T-cell (primary cell): ENCODE data around the gene PRKAG3. TPM values are rescaled to one million over a fixed set of nuclear protein-coding genes. Genes with fewer than 3 reads are reported as not detected.

Experiments
- ATAC-seq, 4 experiments: fragments of 200-7000 bp in 3 of 4; fragments of 150-1000 bp in 1 of 4; cut with Tn5 transposase; replicated peaks in 1 of 4; 1 replicate in 3 of 4; 2 replicates in 1 of 4; pipeline ENCODE4 v1.10.0; 2021; ENCODE audit warnings: moderate library complexity in 3 of 4, mild to moderate bottlenecking in 2 of 4, moderate number of reproducible peaks in 1 of 4
- CTCF ChIA-PET, 2 donors: fragments of 300-600 bp; sonication (Branson Sonifier 250); formaldehyde crosslinking; loops; one replicate each; lab custom pipeline; 2022; ENCODE audit warnings: antibody characterized with exemption in 2 of 2; lab: Charles Lee
- POLR2A ChIA-PET, 2 donors: fragments of 300-600 bp; sonication (Branson Sonifier 250); formaldehyde crosslinking; loops; one replicate each; lab custom pipeline; 2022; ENCODE audit warnings: antibody characterized with exemption in 2 of 2; lab: Charles Lee
- DNase-seq, 35 experiments: peaks; one replicate each; pipeline versions ENCODE4 v3.0.0 to v3.0.0-alpha.2; 2013 to 2023
- H3K27ac ChIP-seq: one replicate; pipeline ENCODE4 v1.5.1; 2013; ENCODE audit warnings: low read length
- H3K27me3 ChIP-seq, 2 experiments: replicated peaks in 1 of 2; 1 replicate in 1 of 2; 2 replicates in 1 of 2; pipeline versions ENCODE4 v1.6.1 to v1.7.0; 2013; ENCODE audit warnings: low read length in 1 of 2, mixed read lengths in 1 of 2; ENCODE audit not compliant: control insufficient read depth in 2 of 2, insufficient read depth in 2 of 2; ENCODE audit errors: extremely low read depth in 1 of 2
- H3K36me3 ChIP-seq, 2 donors: 1 replicate in 1 of 2; 2 replicates in 1 of 2; pipeline versions ENCODE4 v1.6.1 to v1.7.0; 2013; ENCODE audit warnings: low read length in 1 of 2; ENCODE audit not compliant: control insufficient read depth in 2 of 2, insufficient read depth in 1 of 2; ENCODE audit errors: extremely low read depth in 1 of 2
- H3K4me1 ChIP-seq, 2 experiments: 1 replicate in 1 of 2; 2 replicates in 1 of 2; pipeline versions ENCODE4 v1.6.1 to v1.7.0; 2013; ENCODE audit warnings: low read length in 2 of 2, mixed read lengths in 1 of 2; ENCODE audit not compliant: insufficient read depth in 2 of 2, control insufficient read depth in 1 of 2; ENCODE audit errors: extremely low read depth in 1 of 2
- H3K4me3 ChIP-seq, 2 donors: 1 replicate in 1 of 2; 2 replicates in 1 of 2; pipeline versions ENCODE4 v1.5.1 to v1.7.0; 2013; ENCODE audit warnings: mild to moderate bottlenecking in 2 of 2, low read length in 1 of 2, moderate library complexity in 1 of 2; ENCODE audit not compliant: control insufficient read depth in 1 of 2; ENCODE audit errors: extremely low read depth in 1 of 2
- H3K9me3 ChIP-seq: 2 replicates; pipeline ENCODE4 v1.7.0; 2013
- H3K27ac Mint-ChIP-seq, 2 donors: one replicate each; pipeline ENCODE4 v1.8.0; 2020 to 2021; ENCODE audit warnings: mild to moderate bottlenecking in 2 of 2, mixed read lengths in 2 of 2
- H3K27me3 Mint-ChIP-seq, 2 donors: one replicate each; pipeline ENCODE4 v1.8.0; 2021 to 2022; ENCODE audit warnings: mixed read lengths in 2 of 2
- H3K36me3 Mint-ChIP-seq: one replicate; pipeline ENCODE4 v1.8.0; 2021; ENCODE audit warnings: mixed read lengths
- H3K4me1 Mint-ChIP-seq, 3 donors: one replicate each; pipeline ENCODE4 v1.8.0; 2020 to 2022; ENCODE audit warnings: mixed read lengths in 3 of 3, mild to moderate bottlenecking in 1 of 3
- H3K4me3 Mint-ChIP-seq, 3 donors: one replicate each; pipeline ENCODE4 v1.8.0; 2020 to 2022; ENCODE audit warnings: mild to moderate bottlenecking in 3 of 3, mixed read lengths in 3 of 3, moderate library complexity in 3 of 3
- H3K9me3 Mint-ChIP-seq, 3 donors: one replicate each; pipeline ENCODE4 v1.8.0; 2020 to 2022; ENCODE audit warnings: mixed read lengths in 3 of 3
- WGBS: methylation state at CpG from one replicate; pipeline ENCODE4 v1.1.5; 2013; ENCODE audit warnings: missing lambda C conversion rate; ENCODE audit not compliant: insufficient coverage; 5-methylcytosine and 5-hydroxymethylcytosine counted together
- total RNA-seq, 35 experiments: library from RNA in 6 of 35; stranded (reverse) in 6 of 35; fragments of 120-200 nt in 1 of 35; gene quantifications; one replicate each; pipeline versions ENCODE4 v1.2.1 to v1.2.4 and lab custom pipeline; 2013 to 2026

The PRKAG3 gene
- total RNA-seq, 5 donors from 2014 or later (not counting 1 experiment from before 2014, with no cell fraction given) = not detected

DNA sequence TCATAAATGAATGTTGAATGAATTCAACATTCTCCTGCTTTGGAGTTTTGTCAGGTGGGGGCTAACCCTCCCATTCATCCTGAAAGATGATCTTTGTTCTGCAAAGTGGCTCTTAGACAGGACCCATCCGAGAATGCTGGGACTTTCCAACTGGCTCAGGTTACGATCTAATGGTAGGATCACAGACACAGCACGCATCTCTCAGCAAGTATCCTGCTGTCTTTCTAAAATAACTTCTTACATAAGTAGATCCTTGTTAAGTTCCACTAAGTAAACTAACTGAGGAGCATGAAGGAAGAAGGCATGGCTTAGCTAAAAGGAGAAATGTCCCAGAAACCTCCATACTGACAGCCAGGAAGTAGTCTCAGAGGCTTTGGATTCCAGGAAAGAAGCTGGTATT lies 26.0 kb downstream of the PRKAG3 start:
- DNase-seq = no peak
- Mint-ChIP-seq H3K9me3 (peaks cover 4 to 13% (median 6%) of the 10 kb centered on the region in 3 donors), H3K4me3 (no peak overlapping the region), H3K27ac (no peak overlapping the region), H3K4me1 (peaks cover 5% of the 10 kb centered on the region in 3 donors), H3K36me3 (no peaks in the 10 kb centered on the region), H3K27me3 (peaks cover 18 to 19% of the 10 kb centered on the region in 2 donors)
- Histone ChIP-seq H3K36me3 (no peaks in the 10 kb centered on the region), H3K27me3 (peaks cover 0 to 15% of the 10 kb centered on the region in 2 experiments), H3K4me1 (peaks cover 0 to 13% of the 10 kb centered on the region in 2 experiments), H3K9me3 (no peaks in the 10 kb centered on the region), H3K4me3 (no peak overlapping the region), H3K27ac (no peak overlapping the region)
- WGBS = 60% methylated on average over 1 of the region's 3 CpGs
- CTCF ChIA-PET = no interaction called here
- ATAC-seq = no peak
- POLR2A ChIA-PET = no interaction called here

DNA sequence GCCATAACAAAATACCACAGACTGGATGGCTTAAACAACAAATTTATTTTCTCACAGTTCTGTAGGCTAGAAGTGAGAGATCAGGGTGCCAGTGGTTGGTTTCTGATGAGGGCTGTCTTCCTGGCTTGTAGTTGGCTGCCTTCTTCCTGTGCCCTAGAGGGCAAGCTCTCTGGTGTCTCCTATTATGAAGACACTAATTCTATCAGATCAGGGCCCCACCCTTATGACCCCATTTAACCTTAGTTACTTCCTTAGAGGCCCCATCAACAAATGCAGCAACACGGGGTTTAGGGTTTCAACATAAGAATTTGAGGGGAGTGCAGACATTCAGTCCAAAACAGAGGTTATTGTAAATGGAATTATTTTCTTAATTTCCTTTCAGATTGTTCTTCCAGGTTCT lies 26.8 kb downstream of the PRKAG3 start:
- no peaks in the 10 kb centered on the region for H3K36me3 Mint-ChIP-seq
- peaks cover 5% of the 10 kb centered on the region in 3 donors for H3K4me1 Mint-ChIP-seq
- H3K27ac Mint-ChIP-seq = no peak overlapping the region
- no CpG with 5 or more reads among the region's 1 CpG for WGBS
- H3K4me1 ChIP-seq = peaks cover 0 to 13% of the 10 kb centered on the region in 2 experiments
- no peak overlapping the region for H3K27ac ChIP-seq
- ChIA-PET POLR2A (no interaction called here), CTCF (no interaction called here)
- H3K9me3 Mint-ChIP-seq = peaks cover 4 to 13% (median 6%) of the 10 kb centered on the region in 3 donors
- no peak overlapping the region for H3K4me3 Mint-ChIP-seq
- ATAC-seq (no peak), DNase-seq (no peak)
- peaks cover 21 to 23% of the 10 kb centered on the region in 2 donors for H3K27me3 Mint-ChIP-seq
- H3K36me3 ChIP-seq = no peaks in the 10 kb centered on the region
- H3K27me3 ChIP-seq = peaks cover 3 to 19% of the 10 kb centered on the region in 2 experiments
- H3K4me3 ChIP-seq = no peak overlapping the region
- no peaks in the 10 kb centered on the region for H3K9me3 ChIP-seq

DNA sequence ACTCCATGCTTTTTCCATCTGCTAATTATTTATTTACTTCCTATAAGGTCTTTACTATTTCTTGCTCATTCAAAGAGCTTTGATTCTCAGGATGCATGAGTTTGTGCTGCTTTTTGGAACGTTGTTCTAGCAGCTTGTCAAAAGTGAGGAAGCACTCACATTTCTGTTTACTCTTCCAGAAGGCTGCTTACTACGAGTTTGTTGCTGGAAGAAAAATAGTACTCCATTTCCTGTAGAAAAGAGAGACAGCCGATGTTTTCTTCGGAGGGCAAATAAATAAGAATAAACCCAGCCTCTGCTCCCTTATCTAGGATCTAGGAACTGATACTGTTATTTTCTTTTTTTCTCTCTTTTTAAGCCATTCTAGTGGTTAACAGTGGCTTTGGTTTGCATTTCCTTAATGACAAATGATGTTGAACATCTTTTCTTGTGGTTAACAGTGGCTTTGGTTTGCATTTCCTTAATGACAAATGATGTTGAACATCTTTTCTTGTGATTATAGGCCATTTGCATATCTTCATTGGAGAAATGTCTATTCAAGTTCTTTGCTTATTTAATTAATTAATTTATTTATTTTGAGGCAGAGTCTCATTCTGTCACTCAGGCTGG lies 29.1 kb downstream of the PRKAG3 start:
- no peak overlapping the region for H3K4me3 Mint-ChIP-seq
- Histone ChIP-seq H3K4me3 (no peak overlapping the region), H3K9me3 (no peaks in the 10 kb centered on the region), H3K4me1 (peaks cover 0 to 13% of the 10 kb centered on the region in 2 experiments), H3K27me3 (peaks cover 9 to 22% of the 10 kb centered on the region in 2 experiments), H3K27ac (no peak overlapping the region), H3K36me3 (no peaks in the 10 kb centered on the region)
- no peaks in the 10 kb centered on the region for H3K36me3 Mint-ChIP-seq
- H3K4me1 Mint-ChIP-seq = peaks cover 5% of the 10 kb centered on the region in 3 donors
- H3K27me3 Mint-ChIP-seq = peaks cover 22 to 26% of the 10 kb centered on the region in 2 donors
- ATAC-seq (peak in 2 of 4 experiments; percentile 48 to 60), DNase-seq (peak in 1 of 35 experiments; percentile 41)
- ChIA-PET CTCF (no interaction called here), POLR2A (no interaction called here)
- no CpG with 5 or more reads among the region's 4 CpGs for WGBS
- H3K9me3 Mint-ChIP-seq = peaks cover 4 to 13% (median 6%) of the 10 kb centered on the region in 3 donors
- no peak overlapping the region for H3K27ac Mint-ChIP-seq

DNA sequence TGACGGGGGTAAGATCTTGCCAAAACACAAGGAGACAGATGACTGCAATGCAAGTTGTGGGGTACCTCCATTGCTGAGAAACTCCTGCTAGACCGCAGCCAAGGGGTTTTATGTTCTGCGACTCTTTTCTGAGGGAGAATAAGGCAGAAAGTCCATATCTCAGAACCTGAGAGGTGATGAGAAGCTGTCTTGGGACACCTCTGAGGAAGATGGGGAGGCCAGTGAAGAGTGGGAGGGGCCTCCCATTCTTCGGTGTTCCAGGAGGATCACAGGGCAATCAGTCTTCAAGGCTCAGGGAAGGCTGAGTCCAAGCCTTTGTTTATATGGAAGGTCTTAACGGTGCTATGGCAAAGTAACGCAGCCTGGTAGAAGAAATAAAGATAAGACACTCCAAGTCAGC lies 31.6 kb downstream of the PRKAG3 start:
- H3K27me3 ChIP-seq = peaks cover 13 to 18% of the 10 kb centered on the region in 2 experiments
- POLR2A ChIA-PET = no interaction called here
- 92% methylated on average over 3 of the region's 6 CpGs for WGBS
- CTCF ChIA-PET = no interaction called here
- DNase-seq (no peak), ATAC-seq (no peak)
- H3K9me3 Mint-ChIP-seq = peaks cover 0 to 9% (median 2%) of the 10 kb centered on the region in 3 donors
- H3K27ac Mint-ChIP-seq = no peak overlapping the region
- peaks cover 5% of the 10 kb centered on the region in 3 donors for H3K4me1 Mint-ChIP-seq
- no peaks in the 10 kb centered on the region for H3K9me3 ChIP-seq
- H3K36me3 Mint-ChIP-seq = no peaks in the 10 kb centered on the region
- peaks cover 0 to 13% of the 10 kb centered on the region in 2 experiments for H3K4me1 ChIP-seq
- no peak overlapping the region for H3K4me3 Mint-ChIP-seq
- no peak overlapping the region for H3K4me3 ChIP-seq
- H3K27me3 Mint-ChIP-seq = peaks cover 26 to 27% of the 10 kb centered on the region in 2 donors
- no peak overlapping the region for H3K27ac ChIP-seq
- H3K36me3 ChIP-seq = no peaks in the 10 kb centered on the region

DNA sequence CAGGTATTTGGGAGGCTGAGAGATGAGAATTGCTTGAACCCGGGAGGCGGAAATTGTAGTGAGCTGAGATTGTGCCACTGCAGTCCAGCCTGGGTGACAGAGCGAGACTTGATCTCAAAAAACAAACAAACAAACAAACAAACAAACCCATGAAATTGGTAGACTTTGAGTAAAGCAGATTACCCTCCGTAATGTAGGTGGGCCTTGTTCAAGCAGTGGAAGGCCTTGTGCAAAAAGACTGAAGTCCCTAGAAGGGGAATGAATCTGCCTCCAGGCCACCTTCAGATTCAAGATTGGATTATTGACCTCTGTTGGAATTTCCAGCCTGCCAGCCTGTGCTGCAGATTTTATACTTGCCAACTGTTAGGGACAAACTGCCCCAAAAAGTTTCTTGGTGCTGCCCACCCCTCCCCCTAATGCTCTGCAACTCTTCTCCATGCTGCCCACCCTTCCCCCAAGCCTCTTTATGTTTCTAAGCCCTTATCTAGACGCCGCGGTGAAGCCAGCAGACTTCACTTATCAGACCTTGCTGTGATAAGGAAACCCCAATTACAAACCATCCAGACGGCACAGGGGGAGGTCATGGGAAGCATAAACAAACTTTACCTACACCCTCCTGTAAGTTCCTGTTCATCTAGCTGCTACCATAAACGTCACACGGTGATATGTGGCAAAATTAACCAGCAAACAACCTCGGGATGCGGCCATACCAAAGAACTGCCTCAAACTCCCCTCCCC lies 32.7 kb downstream of the PRKAG3 start:
- WGBS = 17% methylated on average over 8 of the region's 12 CpGs
- CTCF ChIA-PET = no interaction called here
- Histone ChIP-seq H3K27ac (no peak overlapping the region), H3K9me3 (no peaks in the 10 kb centered on the region), H3K27me3 (peaks cover 16 to 23% of the 10 kb centered on the region in 2 experiments), H3K36me3 (no peaks in the 10 kb centered on the region), H3K4me1 (peaks cover 0 to 13% of the 10 kb centered on the region in 2 experiments), H3K4me3 (no peak overlapping the region)
- Mint-ChIP-seq H3K27me3 (peaks cover 23 to 27% of the 10 kb centered on the region in 2 donors), H3K4me3 (no peak overlapping the region), H3K9me3 (peaks cover 0 to under 1% (median 0%) of the 10 kb centered on the region in 3 donors), H3K4me1 (peaks cover 5% of the 10 kb centered on the region in 3 donors), H3K36me3 (no peaks in the 10 kb centered on the region), H3K27ac (no peak overlapping the region)
- POLR2A ChIA-PET = no interaction called here
- ATAC-seq (no peak), DNase-seq (no peak)

DNA sequence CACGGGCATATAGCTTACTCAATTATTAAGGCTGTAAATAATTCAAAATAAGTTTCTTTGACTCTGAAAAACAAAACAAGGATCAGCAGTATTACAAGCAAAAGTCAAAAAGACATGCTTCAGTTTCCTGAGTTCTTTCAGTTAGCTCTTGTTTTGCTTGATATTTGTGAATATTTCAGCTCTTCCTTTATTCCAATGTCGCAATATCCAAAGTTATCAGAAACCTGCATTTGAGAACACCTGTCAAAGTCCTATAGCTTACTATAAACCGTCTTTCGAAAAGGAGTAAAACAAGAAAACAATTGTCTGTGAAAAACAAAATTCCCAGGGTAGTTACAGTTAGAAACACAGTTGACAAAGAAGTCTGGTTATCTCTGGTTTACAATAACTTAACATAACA lies 34.9 kb downstream of the PRKAG3 start:
- H3K27ac Mint-ChIP-seq = no peak overlapping the region
- CTCF ChIA-PET = no interaction called here

More for the DNA sequence above, 34.9 kb downstream of the PRKAG3 start:
- DNase-seq (no peak), ATAC-seq (no peak)
- POLR2A ChIA-PET = no interaction called here
- Histone ChIP-seq H3K9me3 (no peaks in the 10 kb centered on the region), H3K27ac (no peak overlapping the region), H3K27me3 (peaks cover 16 to 18% of the 10 kb centered on the region in 2 experiments), H3K4me1 (peaks cover 0 to under 1% of the 10 kb centered on the region in 2 experiments), H3K36me3 (no peaks in the 10 kb centered on the region), H3K4me3 (no peak overlapping the region)
- Mint-ChIP-seq H3K4me3 (no peak overlapping the region), H3K27me3 (peaks cover 23 to 28% of the 10 kb centered on the region in 2 donors), H3K36me3 (no peaks in the 10 kb centered on the region), H3K9me3 (no peaks in the 10 kb centered on the region), H3K4me1 (no peaks in the 10 kb centered on the region)
- WGBS = no CpG with 5 or more reads among the region's 4 CpGs
